ENCODE results near the gene HOMER2. TPM values are rescaled to one million over a fixed set of nuclear protein-coding genes. Genes with fewer than 3 reads are reported as not detected.
A peak's percentile ranks its signal among the peaks of the same experiment; 100 is the strongest.

Gene HOMER2
- total RNA-seq, 1 donor from 2014 or later: 12.2 TPM

DNA sequence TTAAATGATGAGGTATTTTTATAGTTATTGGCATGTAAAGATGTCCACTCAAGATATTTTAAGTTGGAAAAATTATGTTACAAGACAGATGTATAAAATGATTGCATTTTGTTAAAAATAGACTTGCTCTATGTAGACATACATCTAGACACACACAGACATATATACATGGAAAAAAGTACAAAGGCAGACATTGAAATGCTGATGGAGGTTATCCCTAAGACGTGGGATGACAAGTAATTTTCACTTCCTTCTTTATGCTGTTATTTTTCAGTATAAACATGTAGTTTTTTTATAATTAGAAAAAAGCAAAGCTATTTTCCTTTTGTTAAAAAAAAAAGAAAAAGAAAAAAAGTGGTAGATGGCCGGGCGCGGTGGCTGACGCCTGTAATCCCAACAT lies 7.2 kb downstream of the HOMER2 start:
- Mint-ChIP-seq H3K9me3 (ENCODE audit: unreplicated experiment) (peaks cover 2% of the 10 kb centered on the region), H3K4me1 (ENCODE audit: low read depth, unreplicated experiment) (peaks cover 2% of the 10 kb centered on the region), H3K4me3 (ENCODE audit: unreplicated experiment) (no peak overlapping the region), H3K36me3 (ENCODE audit: low read depth, unreplicated experiment) (no peaks in the 10 kb centered on the region), H3K27me3 (ENCODE audit: low read depth, unreplicated experiment) (peaks cover 5% of the 10 kb centered on the region), H3K27ac (ENCODE audit: unreplicated experiment) (no peak overlapping the region)
- no peak for FAIRE-seq
- Histone ChIP-seq H3K4me3 (ENCODE audit: insufficient read depth, low read depth, low read length) (no peak overlapping the region), H3K36me3 (ENCODE audit: insufficient read depth, low read length) (no peaks in the 10 kb centered on the region), H3K79me2 (ENCODE audit: insufficient read depth, low read length) (peaks cover 24% of the 10 kb centered on the region), H3K4me2 (ENCODE audit: low read length) (no peak overlapping the region), H3K27ac (ENCODE audit: low read depth, low read length) (no peak overlapping the region), H3K4me1 (ENCODE audit: insufficient read depth, low read length) (peaks cover 4% of the 10 kb centered on the region), H3K27me3 (ENCODE audit: insufficient read depth, low read length) (no peaks in the 10 kb centered on the region), H3K9me3 (ENCODE audit: insufficient read depth, low read depth, low read length) (no peaks in the 10 kb centered on the region), H4K20me1 (ENCODE audit: insufficient read depth, low read length) (no peaks in the 10 kb centered on the region), H2AFZ (ENCODE audit: low read depth, low read length) (no peak overlapping the region), H3K9ac (ENCODE audit: low read length) (no peak overlapping the region)
- TF ChIP-seq EZH2 (IDR thresholded peaks at IDR 0.05; ENCODE audit: insufficient read depth, low read length): no peak
- TF ChIP-seq, protein P1, sequence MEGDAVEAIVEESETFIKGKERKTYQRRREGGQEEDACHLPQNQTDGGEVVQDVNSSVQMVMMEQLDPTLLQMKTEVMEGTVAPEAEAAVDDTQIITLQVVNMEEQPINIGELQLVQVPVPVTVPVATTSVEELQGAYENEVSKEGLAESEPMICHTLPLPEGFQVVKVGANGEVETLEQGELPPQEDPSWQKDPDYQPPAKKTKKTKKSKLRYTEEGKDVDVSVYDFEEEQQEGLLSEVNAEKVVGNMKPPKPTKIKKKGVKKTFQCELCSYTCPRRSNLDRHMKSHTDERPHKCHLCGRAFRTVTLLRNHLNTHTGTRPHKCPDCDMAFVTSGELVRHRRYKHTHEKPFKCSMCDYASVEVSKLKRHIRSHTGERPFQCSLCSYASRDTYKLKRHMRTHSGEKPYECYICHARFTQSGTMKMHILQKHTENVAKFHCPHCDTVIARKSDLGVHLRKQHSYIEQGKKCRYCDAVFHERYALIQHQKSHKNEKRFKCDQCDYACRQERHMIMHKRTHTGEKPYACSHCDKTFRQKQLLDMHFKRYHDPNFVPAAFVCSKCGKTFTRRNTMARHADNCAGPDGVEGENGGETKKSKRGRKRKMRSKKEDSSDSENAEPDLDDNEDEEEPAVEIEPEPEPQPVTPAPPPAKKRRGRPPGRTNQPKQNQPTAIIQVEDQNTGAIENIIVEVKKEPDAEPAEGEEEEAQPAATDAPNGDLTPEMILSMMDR (IDR thresholded peaks at IDR 0.05; ENCODE audit: insufficient read depth, low read depth, low read length): no peak
- no peak for DNase-seq (ENCODE audit: low read depth)

DNA sequence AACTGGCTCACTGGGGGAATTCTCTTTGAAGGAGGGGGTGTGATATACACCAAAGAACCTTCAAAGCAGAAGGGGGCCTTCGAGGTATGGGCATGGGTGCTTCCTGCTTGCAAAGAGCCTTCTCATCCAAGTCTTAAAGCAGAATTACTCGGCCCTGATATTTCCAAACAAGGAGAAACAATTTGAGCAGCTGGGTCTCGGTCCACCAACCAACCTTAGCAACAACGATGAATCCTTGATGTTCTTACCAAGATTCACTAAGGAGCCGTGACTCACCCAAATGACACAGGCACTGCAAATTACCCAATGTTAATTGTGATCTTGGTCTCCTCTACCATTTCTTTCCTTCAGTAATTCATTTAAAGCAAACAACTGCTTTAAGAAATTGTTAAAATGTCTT lies 7.7 kb downstream of the HOMER2 start:
- Histone ChIP-seq H3K27ac (ENCODE audit: low read depth, low read length) (no peak overlapping the region), H3K9ac (ENCODE audit: low read length) (no peak overlapping the region), H3K27me3 (ENCODE audit: insufficient read depth, low read length) (no peaks in the 10 kb centered on the region), H3K79me2 (ENCODE audit: insufficient read depth, low read length) (peaks cover 20% of the 10 kb centered on the region), H3K36me3 (ENCODE audit: insufficient read depth, low read length) (no peaks in the 10 kb centered on the region), H2AFZ (ENCODE audit: low read depth, low read length) (no peak overlapping the region), H3K9me3 (ENCODE audit: insufficient read depth, low read depth, low read length) (no peaks in the 10 kb centered on the region), H3K4me2 (ENCODE audit: low read length) (no peak overlapping the region), H3K4me3 (ENCODE audit: insufficient read depth, low read depth, low read length) (no peak overlapping the region), H4K20me1 (ENCODE audit: insufficient read depth, low read length) (no peaks in the 10 kb centered on the region), H3K4me1 (ENCODE audit: insufficient read depth, low read length) (peaks cover 4% of the 10 kb centered on the region)
- H3K4me1 Mint-ChIP-seq (ENCODE audit: low read depth, unreplicated experiment): peaks cover 2% of the 10 kb centered on the region
- no peak overlapping the region for H3K27ac Mint-ChIP-seq (ENCODE audit: unreplicated experiment)
- no peaks in the 10 kb centered on the region for H3K36me3 Mint-ChIP-seq (ENCODE audit: low read depth, unreplicated experiment)
- no peak overlapping the region for H3K4me3 Mint-ChIP-seq (ENCODE audit: unreplicated experiment)
- DNase-seq (ENCODE audit: low read depth) (peak; percentile 58), FAIRE-seq (no peak)
- TF ChIP-seq, protein P1 (IDR thresholded peaks at IDR 0.05; ENCODE audit: insufficient read depth, low read depth, low read length): no peak
- TF ChIP-seq EZH2 (IDR thresholded peaks at IDR 0.05; ENCODE audit: insufficient read depth, low read length): no peak
- peaks cover 5% of the 10 kb centered on the region for H3K27me3 Mint-ChIP-seq (ENCODE audit: low read depth, unreplicated experiment)
- peaks cover 2% of the 10 kb centered on the region for H3K9me3 Mint-ChIP-seq (ENCODE audit: unreplicated experiment)

DNA sequence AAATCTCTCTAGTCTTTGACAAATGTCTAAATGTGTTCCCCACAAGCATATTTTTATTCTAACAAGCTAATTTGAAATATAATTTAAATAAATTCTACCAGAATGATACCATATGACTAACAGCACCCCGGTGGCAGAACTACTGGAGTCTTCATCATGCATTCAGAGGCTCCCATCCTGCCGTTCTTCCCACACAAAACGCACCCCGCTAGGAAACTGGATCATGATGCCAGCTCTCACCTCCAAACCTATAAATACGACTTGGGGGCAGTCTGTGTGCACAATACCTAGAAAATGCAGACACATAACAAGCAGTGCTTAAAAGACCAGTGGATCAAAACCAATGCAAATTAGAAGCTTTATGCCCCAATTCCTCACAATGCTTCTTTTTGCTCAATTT lies 8.5 kb downstream of the HOMER2 start:
- H3K79me2 ChIP-seq (ENCODE audit: insufficient read depth, low read length): peaks cover 19% of the 10 kb centered on the region
- H3K4me2 ChIP-seq (ENCODE audit: low read length): no peak overlapping the region
- DNase-seq (ENCODE audit: low read depth): no peak
- no peak for FAIRE-seq
- H3K27ac Mint-ChIP-seq (ENCODE audit: unreplicated experiment): no peak overlapping the region
- H3K36me3 Mint-ChIP-seq (ENCODE audit: low read depth, unreplicated experiment): no peaks in the 10 kb centered on the region
- no peak overlapping the region for H3K27ac ChIP-seq (ENCODE audit: low read depth, low read length)
- H3K27me3 ChIP-seq (ENCODE audit: insufficient read depth, low read length): no peaks in the 10 kb centered on the region
- H3K9me3 ChIP-seq (ENCODE audit: insufficient read depth, low read depth, low read length): no peaks in the 10 kb centered on the region
- H3K9ac ChIP-seq (ENCODE audit: low read length): no peak overlapping the region
- H2AFZ ChIP-seq (ENCODE audit: low read depth, low read length): no peak overlapping the region
- H3K9me3 Mint-ChIP-seq (ENCODE audit: unreplicated experiment): peaks cover 2% of the 10 kb centered on the region
- peaks cover 4% of the 10 kb centered on the region for H3K4me1 ChIP-seq (ENCODE audit: insufficient read depth, low read length)
- H3K4me3 ChIP-seq (ENCODE audit: insufficient read depth, low read depth, low read length): no peak overlapping the region
- H4K20me1 ChIP-seq (ENCODE audit: insufficient read depth, low read length): no peaks in the 10 kb centered on the region
- H3K27me3 Mint-ChIP-seq (ENCODE audit: low read depth, unreplicated experiment): peaks cover 5% of the 10 kb centered on the region
- no peak for TF ChIP-seq EZH2 (IDR thresholded peaks at IDR 0.05; ENCODE audit: insufficient read depth, low read length)
- TF ChIP-seq, protein P1 (IDR thresholded peaks at IDR 0.05; ENCODE audit: insufficient read depth, low read depth, low read length): no peak
- H3K36me3 ChIP-seq (ENCODE audit: insufficient read depth, low read length): no peaks in the 10 kb centered on the region
- H3K4me1 Mint-ChIP-seq (ENCODE audit: low read depth, unreplicated experiment): peaks cover 2% of the 10 kb centered on the region
- H3K4me3 Mint-ChIP-seq (ENCODE audit: unreplicated experiment): no peak overlapping the region
